Measurements from ENCODE around the gene ZDHHC24.

DNA sequence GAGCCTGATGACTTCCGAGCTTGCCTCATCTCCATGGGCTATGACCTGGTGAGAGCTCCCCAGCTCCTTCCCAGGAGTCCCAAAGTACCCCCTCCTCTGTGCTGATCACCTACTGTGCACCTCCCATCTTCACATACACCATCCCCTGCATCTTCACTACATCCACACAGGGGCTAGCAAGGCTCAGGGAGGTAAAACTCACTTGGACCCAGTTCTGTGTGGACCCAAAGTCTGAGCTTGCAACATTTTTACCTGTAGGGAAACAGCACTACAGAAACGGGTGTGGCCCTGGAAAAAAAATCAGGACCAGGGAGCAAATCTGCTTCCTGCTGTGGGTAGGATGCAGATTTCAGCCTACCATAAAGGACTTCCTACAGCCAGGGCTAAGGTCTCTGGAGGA is 16.4 kb upstream of the ZDHHC24 start:
- TF ChIP-seq, protein P1, sequence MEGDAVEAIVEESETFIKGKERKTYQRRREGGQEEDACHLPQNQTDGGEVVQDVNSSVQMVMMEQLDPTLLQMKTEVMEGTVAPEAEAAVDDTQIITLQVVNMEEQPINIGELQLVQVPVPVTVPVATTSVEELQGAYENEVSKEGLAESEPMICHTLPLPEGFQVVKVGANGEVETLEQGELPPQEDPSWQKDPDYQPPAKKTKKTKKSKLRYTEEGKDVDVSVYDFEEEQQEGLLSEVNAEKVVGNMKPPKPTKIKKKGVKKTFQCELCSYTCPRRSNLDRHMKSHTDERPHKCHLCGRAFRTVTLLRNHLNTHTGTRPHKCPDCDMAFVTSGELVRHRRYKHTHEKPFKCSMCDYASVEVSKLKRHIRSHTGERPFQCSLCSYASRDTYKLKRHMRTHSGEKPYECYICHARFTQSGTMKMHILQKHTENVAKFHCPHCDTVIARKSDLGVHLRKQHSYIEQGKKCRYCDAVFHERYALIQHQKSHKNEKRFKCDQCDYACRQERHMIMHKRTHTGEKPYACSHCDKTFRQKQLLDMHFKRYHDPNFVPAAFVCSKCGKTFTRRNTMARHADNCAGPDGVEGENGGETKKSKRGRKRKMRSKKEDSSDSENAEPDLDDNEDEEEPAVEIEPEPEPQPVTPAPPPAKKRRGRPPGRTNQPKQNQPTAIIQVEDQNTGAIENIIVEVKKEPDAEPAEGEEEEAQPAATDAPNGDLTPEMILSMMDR (IDR thresholded peaks at IDR 0.05; ENCODE audit: insufficient read depth, low read depth, low read length): no peak
- TF ChIP-seq EZH2 (IDR thresholded peaks at IDR 0.05; ENCODE audit: insufficient read depth, low read length): no peak
